Osteoblast (primary cell): ENCODE results near the gene CCDC148. TPM values are rescaled to one million over a fixed set of nuclear protein-coding genes. Genes with fewer than 3 reads are reported as not detected.

Experiments
- DNase-seq: peaks from one replicate; pipeline ENCODE4 v3.0.0; 2011; ENCODE audit warnings: low spot score, mixed read lengths; ENCODE audit not compliant: insufficient read length; ENCODE audit errors: missing footprints
- H2AFZ ChIP-seq: 2 replicates; pipeline ENCODE4 v1.6.0; 2011; ENCODE audit warnings: mild to moderate bottlenecking, low read length
- H3K27ac ChIP-seq: 2 replicates; pipeline ENCODE4 v1.5.1; 2011; ENCODE audit warnings: mild to moderate bottlenecking, low read depth, low read length, moderate library complexity
- H3K27me3 ChIP-seq: 2 replicates; pipeline ENCODE4 v1.6.0; 2012; ENCODE audit warnings: mild to moderate bottlenecking, control low read depth, inconsistent platforms, low read length, moderate library complexity; ENCODE audit not compliant: insufficient read depth
- H3K36me3 ChIP-seq: 2 replicates; pipeline ENCODE4 v1.5.1; 2011; ENCODE audit warnings: mild to moderate bottlenecking, low read length, control low read depth, moderate library complexity; ENCODE audit not compliant: insufficient read depth
- H3K4me1 ChIP-seq: 2 replicates; pipeline ENCODE4 v1.5.1; 2011; ENCODE audit warnings: mild to moderate bottlenecking, low read length, control low read depth, moderate library complexity; ENCODE audit not compliant: insufficient read depth
- H3K4me2 ChIP-seq: 2 replicates; pipeline ENCODE4 v1.6.0; 2011; ENCODE audit warnings: mild to moderate bottlenecking, low read length; ENCODE audit not compliant: insufficient read depth
- H3K4me3 ChIP-seq: fragments of 200-600 bp; sonication (generic); 3 replicates; pipeline ENCODE4 v1.5.1; 2012; ENCODE audit warnings: mild to moderate bottlenecking, low read length, inconsistent platforms; ENCODE audit not compliant: insufficient read depth
- H3K79me2 ChIP-seq: 2 replicates; pipeline ENCODE4 v1.6.0; 2012; ENCODE audit warnings: mild to moderate bottlenecking, low read length, control low read depth, inconsistent platforms; ENCODE audit not compliant: insufficient read depth
- H3K9me3 ChIP-seq: 2 replicates; pipeline ENCODE4 v1.5.1; 2011; ENCODE audit warnings: low read depth, low read length, control low read depth
- H4K20me1 ChIP-seq: 2 replicates; pipeline ENCODE4 v1.6.0; 2012; ENCODE audit warnings: mild to moderate bottlenecking, low read length, control low read depth; ENCODE audit not compliant: insufficient read depth
- total RNA-seq: library from RNA; depleted of rRNA; stranded (reverse); fragments of >200 nt; gene quantifications from 2 replicates; pipeline ENCODE4 v1.2.3, GENCODE V29; 2012
- TF ChIP-seq, protein P1 (sequence below): IDR thresholded peaks from 2 replicates; pipeline ENCODE4 v1.5.1; 2011; ENCODE audit warnings: mild to moderate bottlenecking, low read depth, low read length, moderate library complexity; ENCODE audit errors: extremely low read depth

The CCDC148 gene
- total RNA-seq, 1 donor = 1.8 TPM

GRCh38 chr2:158269143-158269542 is 187.4 kb downstream of the CCDC148 start:
- no peaks in the 10 kb centered on the region for H3K36me3 ChIP-seq
- H3K27me3 ChIP-seq = no peaks in the 10 kb centered on the region
- H3K9me3 ChIP-seq = no peaks in the 10 kb centered on the region
- no peaks in the 10 kb centered on the region for H3K79me2 ChIP-seq
- H2AFZ ChIP-seq = no peak overlapping the region
- H3K4me2 ChIP-seq = no peak overlapping the region
- no peak overlapping the region for H3K27ac ChIP-seq
- H3K4me3 ChIP-seq = no peak overlapping the region
- no peak for DNase-seq
- no peaks in the 10 kb centered on the region for H3K4me1 ChIP-seq
- TF ChIP-seq, protein P1, sequence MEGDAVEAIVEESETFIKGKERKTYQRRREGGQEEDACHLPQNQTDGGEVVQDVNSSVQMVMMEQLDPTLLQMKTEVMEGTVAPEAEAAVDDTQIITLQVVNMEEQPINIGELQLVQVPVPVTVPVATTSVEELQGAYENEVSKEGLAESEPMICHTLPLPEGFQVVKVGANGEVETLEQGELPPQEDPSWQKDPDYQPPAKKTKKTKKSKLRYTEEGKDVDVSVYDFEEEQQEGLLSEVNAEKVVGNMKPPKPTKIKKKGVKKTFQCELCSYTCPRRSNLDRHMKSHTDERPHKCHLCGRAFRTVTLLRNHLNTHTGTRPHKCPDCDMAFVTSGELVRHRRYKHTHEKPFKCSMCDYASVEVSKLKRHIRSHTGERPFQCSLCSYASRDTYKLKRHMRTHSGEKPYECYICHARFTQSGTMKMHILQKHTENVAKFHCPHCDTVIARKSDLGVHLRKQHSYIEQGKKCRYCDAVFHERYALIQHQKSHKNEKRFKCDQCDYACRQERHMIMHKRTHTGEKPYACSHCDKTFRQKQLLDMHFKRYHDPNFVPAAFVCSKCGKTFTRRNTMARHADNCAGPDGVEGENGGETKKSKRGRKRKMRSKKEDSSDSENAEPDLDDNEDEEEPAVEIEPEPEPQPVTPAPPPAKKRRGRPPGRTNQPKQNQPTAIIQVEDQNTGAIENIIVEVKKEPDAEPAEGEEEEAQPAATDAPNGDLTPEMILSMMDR = no peak
- H4K20me1 ChIP-seq = no peaks in the 10 kb centered on the region

GRCh38 chr2:158266111-158266510 is 190.4 kb downstream of the CCDC148 start:
- TF ChIP-seq, protein P1 = no peak
- Histone ChIP-seq H3K36me3 (no peaks in the 10 kb centered on the region), H3K4me2 (no peak overlapping the region), H3K4me1 (no peaks in the 10 kb centered on the region), H3K9me3 (no peaks in the 10 kb centered on the region), H3K27me3 (no peaks in the 10 kb centered on the region), H3K27ac (no peak overlapping the region), H3K4me3 (no peak overlapping the region), H2AFZ (no peak overlapping the region), H3K79me2 (no peaks in the 10 kb centered on the region), H4K20me1 (no peaks in the 10 kb centered on the region)
- DNase-seq = no peak

GRCh38 chr2:158255257-158255656 is 201.3 kb downstream of the CCDC148 start:
- H3K9me3 ChIP-seq = no peaks in the 10 kb centered on the region
- no peaks in the 10 kb centered on the region for H3K79me2 ChIP-seq
- no peak overlapping the region for H2AFZ ChIP-seq
- no peaks in the 10 kb centered on the region for H3K4me1 ChIP-seq
- no peak overlapping the region for H3K4me2 ChIP-seq
- peaks cover 6% of the 10 kb centered on the region for H3K27me3 ChIP-seq
- TF ChIP-seq, protein P1 = no peak
- DNase-seq = no peak
- H3K27ac ChIP-seq = no peak overlapping the region
- no peak overlapping the region for H3K4me3 ChIP-seq
- no peaks in the 10 kb centered on the region for H4K20me1 ChIP-seq
- H3K36me3 ChIP-seq = no peaks in the 10 kb centered on the region

DNA sequence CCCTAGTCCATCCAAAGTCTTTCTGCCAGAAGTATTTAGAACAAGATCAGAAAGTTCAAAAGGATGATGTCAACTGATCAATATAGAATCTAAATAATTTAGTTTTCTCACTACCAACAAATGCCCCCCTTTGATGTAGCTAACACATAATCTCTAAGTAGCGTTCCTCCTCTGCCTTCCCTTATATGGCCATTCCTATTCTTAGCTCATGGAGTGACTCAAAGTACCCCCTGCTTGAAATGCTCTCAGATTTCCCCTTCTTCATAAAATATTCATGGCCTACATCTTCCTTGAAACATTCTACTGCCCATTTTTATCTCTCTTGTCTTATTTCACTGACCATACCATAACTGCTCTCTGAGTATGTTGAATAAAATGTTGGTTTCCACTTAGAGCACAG is 203.4 kb downstream of the CCDC148 start:
- TF ChIP-seq, protein P1 = no peak

More for the DNA sequence above, 203.4 kb downstream of the CCDC148 start:
- Histone ChIP-seq H3K4me1 (no peaks in the 10 kb centered on the region), H3K79me2 (no peaks in the 10 kb centered on the region), H4K20me1 (no peaks in the 10 kb centered on the region), H3K9me3 (no peaks in the 10 kb centered on the region), H3K27ac (no peak overlapping the region), H3K27me3 (peaks cover 4% of the 10 kb centered on the region), H3K4me3 (no peak overlapping the region), H2AFZ (no peak overlapping the region), H3K4me2 (no peak overlapping the region), H3K36me3 (no peaks in the 10 kb centered on the region)
- DNase-seq = no peak
